ENCODE data around the gene APBB1.
A peak's percentile ranks its signal among the peaks of the same experiment; 100 is the strongest.

Gene APBB1

DNA sequence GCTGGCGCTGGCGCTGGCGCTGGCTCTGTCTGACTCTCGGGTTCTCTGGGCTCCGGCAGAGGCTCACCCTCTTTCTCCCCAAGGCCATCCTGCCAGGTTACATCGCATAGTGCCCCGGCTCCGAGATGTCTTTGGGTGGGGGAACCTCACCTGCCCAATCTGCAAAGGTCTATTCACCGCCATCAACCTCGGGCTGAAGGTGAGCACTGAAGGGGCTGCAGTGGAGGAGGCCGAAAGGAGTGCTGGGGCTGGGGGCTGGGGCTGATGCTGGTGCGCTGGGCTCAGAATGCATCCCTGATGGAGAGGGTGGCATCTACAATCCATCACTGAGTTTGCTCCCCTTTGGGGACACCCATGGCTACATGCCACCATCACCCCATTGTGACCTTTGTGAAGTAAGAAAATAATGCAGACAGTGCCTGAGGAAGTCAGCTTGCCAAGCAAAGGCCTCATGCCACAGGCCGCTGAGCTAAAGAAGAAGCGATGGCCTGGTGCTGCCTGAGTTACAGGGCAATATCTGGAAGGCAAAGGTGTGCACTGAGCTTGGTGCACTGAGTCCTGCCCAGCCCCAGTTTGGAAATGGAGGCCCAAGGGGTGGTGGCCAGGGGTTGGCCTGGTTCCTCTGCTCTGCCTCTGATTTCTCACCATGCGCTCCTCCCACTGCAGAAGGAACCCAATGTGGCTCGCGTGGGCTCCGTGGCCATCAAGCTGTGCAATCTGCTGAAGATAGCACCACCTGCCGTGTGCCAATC, 28.0 kb downstream of the APBB1 start:
- DNase-seq: no peak

DNA sequence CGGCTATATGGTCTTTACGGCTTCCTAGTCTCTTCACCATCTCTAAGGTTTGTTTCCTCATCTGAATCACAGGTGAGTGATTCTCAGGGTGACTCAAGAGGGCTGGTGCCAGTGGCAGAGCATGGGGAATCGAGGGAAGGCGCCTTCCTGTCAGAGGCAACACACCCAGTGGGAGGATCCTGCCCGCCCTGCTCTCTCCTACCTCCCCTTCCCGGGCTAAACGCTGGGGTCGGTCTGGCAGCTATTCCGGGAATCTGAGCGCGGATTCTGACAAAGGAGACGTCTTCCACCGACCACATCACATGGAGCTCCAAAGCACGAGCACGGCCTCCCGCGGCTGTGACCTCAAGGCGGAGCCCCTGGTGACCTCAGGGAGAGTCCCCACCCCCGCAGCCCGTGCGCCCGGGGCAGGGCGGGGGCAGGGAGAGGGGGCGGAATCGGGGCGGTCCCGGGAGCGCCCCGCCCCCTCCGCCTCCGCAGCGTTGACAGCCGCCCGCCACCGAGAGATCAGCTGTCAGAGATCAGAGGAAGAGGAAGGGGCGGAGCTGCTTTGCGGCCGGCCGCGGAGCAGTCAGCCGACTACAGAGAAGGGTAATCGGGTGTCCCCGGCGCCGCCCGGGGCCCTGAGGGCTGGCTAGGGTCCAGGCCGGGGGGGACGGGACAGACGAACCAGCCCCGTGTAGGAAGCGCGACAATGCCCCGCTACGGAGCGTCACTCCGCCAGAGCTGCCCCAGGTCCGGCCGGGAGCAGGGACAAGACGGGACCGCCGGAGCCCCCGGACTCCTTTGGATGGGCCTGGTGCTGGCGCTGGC, 28.8 kb downstream of the APBB1 start, which contains the start of gene SMPD1:
TSS of gene SMPD1 (plus strand) at position 570 of the 813 bp plus-strand sequence. CDS start at position 695, 125 bp downstream.
- peak; percentile 76 to 91 for DNase-seq

DNA sequence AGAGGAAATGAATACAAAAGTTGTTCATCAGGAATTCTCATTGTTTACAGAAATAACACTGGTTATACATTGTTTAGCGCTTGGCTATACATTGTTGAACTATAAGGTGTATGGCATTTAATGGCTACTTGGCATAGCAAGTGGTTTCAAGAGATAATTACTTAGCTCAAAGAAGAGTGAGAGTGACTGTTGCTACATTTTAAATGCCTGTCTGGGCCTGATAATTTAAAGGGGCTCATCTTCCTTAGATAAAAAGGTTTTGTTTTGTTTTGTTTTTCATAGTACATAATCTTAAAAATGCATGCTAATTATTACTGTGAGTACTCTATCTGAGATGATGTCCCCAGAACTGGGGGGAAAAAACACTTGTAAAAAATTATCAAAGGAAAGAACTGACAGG, 30.1 kb downstream of the APBB1 start:
- no peak for DNase-seq

DNA sequence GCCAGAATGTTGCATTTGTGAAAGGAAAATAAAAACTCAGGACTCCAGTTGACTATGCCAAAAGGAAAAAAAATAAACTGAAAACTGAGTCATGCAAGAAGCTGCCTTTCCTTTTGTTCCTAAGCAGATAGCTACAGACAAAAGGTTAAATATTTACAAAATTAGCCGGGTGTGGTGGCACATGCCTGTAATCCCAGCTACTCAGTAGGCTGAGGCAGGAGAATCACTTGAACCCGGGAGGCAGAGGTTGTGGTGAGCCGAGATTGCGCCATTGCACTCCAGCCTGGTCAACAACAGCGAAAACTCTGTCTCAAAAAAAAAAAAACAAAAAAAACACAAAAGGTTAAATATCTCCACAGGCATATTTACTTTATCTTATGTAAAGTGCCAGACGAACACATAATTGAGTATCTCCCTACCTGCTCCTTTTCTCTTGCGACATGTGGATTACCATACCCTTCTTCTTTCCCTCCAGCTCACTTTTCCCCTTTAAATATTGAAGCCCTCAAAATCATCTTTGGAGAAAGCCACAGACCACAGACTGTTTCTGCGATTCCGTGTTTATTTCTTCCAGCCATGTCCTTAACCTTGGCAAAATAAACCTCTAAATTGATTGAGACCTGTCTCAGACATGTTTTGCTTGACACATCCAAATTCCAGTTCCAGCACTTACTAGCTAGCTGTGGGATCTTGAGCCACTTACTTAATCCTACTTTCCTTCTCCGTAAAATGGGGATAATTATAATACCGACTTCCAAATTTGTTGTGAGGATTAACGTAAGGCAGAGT, 30.9 kb downstream of the APBB1 start:
- no peak for DNase-seq

DNA sequence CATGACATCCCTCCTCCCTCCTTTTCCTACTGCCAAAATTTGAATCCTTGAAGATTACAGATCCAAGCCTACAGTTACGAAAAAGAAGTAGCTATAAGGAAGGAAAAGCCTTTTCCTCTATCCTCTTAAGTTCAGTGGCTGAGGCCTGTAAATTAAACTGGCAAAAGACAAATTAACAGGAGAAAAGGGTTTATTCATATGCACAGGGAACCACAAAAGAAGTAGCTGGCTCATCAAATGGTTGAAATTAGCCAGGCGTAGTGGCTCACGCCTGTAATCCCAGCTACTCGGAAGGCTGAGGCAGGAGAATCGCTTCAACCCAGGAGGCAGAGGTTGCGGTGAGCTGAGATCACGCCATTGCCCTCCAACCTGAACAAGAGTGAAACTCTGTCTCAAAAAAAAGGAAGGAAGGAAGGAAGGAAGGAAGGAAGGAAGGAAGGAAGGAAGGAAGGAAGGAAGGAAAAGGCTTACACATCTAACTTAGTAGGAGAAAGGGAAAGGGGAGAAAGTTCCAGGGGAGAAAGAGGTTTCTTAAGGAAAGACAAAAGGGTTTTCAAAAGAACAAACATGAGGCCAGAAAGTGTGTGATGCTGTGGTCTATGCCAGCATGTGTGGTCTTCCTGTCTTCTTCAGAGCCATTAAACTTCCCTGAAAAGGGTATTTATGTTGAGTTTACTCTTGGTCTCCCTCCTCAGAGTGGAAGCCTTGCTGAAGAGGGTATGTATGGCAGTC, 33.7 kb downstream of the APBB1 start:
- no peak for DNase-seq

DNA sequence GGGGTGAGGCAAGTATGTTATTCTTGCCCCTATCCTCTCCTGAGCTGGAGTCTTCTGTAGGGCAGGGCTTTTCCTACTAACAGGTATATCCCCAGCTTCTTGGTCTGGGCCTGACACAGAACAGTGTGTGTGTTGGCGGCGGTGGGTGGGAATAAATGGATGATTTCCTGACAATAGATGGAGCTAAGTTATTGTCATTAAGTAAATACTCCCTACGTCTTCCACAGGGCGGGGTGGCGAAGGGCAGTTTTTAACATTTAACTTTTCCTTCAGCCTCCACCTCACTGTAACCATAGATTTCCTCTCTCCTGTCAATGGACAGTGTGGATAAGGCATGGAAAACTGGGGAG, 40.3 kb downstream of the APBB1 start:
- no peak for DNase-seq

DNA sequence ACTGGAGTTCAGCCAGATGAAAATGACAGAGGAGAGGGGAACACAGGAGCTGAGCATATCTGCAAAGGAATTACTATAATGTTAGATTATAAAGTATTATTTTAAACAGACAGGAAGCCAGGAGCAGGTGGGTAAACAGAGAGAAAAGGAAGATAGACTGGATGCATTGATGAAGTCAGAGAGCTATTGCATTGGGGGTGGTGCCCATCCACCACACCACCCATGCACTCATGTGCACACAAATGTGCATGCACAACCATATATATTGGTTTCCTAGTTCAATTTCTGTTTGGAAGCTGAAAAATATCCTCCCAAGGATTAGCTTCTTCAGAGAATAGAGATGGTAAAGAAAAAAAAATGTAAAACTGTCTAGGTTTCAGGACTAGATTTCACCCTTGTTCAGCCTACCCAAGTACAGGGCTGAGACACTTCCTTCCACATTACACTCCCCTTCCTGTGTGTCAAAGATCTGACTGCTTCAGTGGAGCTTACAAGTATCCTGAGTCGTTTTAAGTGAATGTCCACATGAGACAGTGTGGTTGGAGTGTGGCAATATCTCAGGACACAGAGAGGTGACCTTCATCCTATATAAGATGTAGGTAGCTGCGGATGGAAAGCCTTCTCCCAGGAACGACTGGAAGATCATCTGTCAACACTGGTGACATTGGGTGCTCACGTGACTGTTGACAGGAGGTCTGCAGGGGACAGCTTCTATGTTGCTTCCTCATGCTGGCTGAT, 40.8 kb downstream of the APBB1 start:
- no peak for DNase-seq

DNA sequence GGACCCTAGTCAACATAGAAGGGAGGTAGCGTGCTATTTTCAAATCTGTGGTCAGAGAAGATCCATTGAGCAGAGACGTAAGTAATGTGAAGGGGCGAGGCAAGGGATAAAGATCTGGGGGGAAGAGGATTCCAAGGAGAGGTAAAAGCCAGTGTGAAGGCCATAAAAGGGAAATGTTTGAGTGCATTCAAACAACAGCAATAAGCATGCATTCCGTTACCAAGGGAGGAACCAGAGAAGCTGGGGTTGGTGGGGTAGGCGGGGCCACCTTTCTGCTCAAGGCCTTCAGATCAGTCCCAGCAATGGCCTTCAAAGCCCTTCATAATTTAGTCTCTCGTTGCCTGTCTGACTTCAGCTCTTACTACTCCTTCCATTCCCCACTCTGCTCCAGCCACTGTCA, 47.1 kb downstream of the APBB1 start:
- no peak for DNase-seq

DNA sequence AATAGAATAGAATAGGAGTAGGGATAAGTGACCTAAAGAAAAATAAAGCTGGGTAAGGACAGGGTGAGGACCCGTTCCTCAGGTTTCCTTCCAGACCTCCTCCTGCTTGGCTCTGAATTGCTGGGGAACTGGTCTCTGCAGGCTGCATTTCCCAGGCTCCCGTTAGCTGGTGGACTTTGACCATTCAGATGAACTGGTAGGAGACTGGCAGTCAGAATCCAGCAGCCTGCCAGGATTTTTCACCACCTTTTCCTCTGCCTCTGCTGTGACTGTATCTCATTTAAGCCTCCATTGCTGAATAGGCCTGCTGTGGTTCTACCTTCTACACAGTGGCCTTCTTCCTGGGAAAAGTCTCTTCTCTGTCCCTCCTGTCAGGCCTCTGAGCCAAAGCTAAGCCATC, 53.2 kb downstream of the APBB1 start:
- DNase-seq: no peak

DNA sequence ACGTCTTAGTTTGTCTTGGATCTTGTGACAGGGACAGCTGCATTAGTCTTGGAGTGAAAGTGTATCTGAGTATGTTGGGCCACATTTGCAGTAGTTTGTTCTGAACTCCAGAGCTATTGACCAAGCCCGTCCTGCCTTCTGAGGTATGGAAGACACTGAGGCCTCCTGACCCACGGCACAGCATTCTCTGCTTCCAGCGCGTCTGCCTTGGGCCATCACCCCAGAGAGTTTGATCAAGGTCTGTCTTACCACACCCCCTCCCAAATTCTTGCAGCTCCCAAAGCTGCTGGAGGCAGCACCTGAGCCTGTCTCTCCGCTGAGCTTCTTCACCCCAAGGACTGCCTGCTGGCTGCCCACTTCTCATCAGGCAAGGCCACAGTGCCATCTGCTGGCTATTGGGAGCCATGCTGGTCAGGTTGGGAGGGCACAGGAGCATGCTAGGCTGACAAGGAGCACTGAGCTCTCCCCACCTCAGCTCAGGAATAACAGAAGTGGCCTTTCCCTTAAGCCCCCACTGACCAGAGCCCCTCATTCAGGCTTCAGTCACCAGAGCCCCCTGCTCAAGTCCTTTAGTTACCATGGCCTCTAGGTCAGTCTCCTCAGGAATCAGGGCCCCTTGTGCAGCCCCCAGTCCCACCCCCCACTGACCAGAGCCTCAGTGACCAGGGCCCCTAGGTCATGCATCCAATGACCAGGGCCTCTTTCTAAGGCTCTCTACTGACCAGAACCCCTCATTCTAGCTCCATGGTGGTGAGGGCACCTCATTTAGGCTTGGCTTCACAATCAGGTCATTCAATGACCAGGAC, 55.8 kb downstream of the APBB1 start:
- DNase-seq: peak in 1 of 2 experiments; percentile 69

DNA sequence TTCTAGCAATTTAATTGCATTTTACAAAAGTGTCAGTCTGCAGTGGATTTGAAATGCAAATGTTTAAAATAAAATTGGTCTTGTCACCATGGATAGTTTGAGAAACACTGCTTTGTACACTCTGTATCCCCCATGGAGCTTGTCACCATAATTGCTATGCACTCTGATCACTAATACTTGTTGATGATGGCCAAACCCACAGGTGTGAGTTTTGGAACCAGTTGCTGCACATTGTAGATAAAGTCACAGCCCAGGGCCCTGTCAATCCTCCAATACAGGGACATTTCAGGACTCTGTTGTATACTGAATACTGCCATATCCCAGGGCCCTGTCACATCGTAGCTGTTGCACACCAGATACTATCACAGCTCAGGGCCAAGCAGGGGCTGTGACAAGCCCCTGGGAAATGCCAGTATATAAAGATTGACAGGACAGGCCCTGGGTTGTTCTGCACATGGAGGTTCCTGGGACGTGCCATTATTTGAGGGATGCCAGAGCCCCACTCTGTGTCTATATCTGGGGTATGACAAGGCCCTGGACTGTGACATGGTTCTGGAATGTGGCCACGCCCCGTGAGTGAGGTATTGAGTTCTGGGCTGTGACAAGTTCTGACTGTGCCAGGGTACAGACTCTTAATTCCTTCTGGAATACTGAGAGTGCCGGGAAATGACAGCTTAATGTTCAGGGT, 56.6 kb downstream of the APBB1 start:
- DNase-seq: no peak

DNA sequence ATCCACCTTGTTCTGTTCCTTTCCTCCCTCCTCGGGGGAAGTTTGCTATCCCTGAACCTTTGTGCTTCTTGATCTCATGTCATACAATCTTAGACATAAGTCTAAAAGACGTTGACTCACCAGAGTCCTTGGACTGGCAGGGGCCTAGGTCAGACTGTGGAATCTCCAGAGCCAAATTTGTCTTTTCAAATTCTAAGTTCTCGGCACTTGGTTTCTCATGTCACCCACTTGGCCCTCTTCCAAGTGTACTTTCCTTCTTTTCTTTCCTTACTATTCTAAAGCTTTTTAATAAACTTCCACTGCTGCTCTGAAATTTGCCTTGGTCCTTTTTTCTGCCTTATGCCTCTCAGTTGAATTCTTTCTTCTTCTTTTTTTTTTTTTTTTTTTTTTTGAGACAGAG, 58.7 kb downstream of the APBB1 start:
- no peak for DNase-seq

DNA sequence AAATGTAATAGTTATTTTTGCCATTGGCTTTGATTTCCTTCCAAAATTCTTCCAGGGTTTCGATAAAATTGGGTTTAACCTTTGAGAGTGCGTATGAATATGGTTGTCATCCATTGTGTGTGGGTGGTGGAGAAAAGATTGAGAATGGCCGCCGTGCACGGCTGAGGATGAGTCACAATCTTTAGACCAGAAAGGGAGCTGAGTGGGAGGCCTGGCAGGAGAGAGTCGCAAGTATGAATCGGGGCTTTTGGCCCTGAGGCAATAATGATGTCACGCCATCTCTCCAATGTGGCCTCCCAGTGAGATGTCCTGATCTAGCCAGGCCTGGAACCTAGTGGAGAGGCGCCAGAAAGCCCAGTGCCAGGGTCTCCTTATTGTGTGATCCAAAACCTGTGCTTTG, 61.7 kb downstream of the APBB1 start:
- no peak for DNase-seq

DNA sequence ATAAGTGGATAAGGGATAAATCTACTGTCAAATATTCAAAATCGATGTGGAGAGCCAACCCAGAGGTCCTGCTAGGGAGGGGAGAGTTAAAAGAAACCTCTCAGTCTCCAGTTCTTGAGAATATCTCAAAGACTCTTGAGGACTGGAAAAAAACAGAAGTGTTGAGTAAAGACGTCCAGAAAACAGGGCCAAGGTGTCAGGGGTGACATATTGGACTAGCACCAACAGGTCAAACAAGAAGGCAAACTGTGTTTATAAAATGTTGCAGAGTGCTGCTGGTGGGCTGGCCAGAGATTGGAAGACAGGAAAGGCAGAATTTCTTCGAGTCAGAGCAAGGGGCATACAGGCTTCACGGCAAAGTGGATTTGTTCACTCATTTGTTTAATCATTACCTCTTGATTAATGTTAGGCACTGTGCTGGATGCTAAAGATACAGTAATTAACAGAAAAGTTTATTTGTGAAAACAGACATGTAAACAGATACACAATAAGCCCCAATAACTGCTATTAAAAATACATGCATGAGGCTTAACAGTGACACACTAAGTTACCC, 62.3 kb downstream of the APBB1 start:
- DNase-seq: no peak

DNA sequence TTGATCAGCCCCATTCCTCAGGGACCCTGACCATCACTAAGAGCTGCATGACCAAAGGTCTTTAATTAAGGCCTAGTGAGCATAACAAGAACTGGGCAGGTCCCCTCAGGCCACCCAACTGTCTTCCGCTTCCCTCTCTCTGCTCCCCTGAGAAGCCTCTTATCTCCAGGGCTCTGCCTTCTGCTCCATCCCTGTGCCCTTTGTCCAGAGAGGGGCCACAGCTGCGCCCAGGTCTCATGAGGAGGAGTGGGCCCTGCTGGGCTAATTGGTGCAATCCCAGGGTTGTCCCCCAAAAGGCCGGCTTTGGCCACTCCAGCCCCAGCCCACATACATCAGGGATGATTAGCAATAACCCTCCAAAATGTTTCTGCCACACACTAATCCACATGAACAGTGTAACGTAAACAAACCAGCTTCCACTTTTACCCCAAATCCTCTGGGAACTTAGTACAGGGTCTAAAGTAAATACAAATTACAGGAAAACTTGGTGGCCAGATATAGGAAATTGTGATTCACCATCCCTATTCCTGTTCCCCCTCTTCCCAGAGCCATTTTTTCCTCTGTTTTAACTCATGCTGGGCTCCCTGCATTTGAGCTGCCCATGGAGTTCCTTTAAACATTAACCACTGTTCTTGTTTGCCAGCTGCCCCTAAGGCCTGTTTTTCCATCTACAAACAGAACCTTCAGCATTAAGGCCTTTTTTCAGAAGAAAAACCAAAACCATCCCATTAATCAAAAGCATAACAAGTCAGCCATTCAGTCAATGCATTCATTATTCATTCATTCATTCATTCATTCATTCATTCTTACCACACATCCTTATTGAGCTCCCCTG, 64.0 kb downstream of the APBB1 start:
- no peak for DNase-seq

DNA sequence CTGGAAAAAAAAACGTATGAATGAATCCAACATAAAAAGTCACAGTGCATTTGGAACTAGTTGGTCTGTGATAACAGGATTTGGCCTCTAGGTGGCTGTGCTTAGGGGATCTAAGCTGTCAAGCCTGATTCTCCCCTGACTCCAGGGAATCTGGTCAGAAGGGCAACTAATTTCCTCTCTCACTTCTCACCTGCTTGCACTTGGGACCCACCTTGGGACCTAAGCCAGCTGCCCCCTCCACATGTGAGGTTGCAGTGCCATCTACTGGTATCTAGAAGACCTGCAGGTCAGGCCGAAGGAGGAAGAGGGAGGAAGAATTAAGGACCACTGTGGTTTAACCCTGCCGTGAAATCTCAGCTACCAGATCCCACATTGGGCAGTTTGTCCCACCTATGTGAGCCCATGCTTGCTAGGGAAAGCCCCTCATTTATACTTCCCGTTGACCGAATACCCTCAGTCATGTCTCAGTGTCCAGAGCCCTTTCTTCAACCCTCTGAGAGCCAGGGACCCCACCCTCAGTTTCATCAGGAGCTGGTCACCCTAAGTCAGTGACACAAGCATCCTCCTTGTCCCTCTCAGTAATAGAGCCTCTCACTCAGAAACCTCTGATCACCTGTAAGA, 65.4 kb downstream of the APBB1 start:
- peak in 1 of 2 experiments; percentile 50 for DNase-seq

DNA sequence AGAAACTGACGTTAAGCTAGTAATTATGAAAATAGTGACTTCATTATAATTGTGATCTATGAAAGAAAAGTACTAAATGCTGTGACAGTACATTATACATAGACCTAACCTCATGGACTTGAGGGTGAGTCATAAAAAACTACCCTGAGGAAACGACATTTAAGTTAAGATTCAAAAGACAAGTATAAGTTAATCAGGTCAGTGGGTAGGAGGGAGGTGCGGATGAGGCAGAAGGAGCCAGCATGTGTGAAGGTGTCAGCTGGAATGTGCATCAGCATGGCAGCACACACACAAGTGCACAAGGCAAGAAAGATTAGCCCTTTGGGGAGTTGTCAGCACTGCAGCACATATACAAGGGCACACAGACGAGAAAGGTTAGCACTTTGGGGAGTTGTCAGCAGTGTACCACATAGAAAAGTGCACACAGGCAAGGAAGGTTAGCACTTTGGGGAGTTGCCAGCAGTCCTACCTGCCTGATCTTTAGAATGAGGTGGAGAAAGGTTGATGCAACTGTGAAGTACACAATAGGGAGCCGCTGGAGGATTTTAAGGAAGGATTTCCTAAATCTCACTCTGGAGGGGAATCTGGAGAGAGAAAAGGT, 67.0 kb downstream of the APBB1 start:
- no peak for DNase-seq

DNA sequence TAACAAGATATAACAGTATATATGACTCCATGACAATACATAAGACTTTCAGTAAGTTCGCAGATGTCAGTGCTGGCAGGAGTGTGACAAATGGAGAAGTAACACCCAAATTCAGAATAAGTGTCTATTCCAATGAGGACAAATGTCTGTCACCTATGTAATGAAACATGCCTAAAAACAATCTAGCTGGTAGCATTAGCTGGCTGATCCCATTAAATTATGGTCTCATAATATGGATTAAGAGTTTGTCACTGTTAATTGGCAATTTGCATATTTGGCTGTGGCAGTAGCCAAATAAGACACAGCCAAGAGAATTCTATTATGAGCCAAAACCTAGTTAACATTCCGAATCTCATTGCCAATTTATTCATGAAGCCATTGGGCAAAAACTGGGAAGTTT, 68.4 kb downstream of the APBB1 start:
- no peak for DNase-seq
